GM12878 (cell line): Measurements from ENCODE around the gene SPCS1. TPM values are rescaled to one million over a fixed set of nuclear protein-coding genes. Genes with fewer than 3 reads are reported as not detected.
A peak's percentile ranks its signal among the peaks of the same experiment; 100 is the strongest.

Source experiments
- ATAC-seq: fragments of 200-7000 bp; cut with Tn5 transposase; 3 replicates; pipeline ENCODE4 v1.9.1; 2020; ENCODE audit warnings: mild to moderate bottlenecking, moderate library complexity
- BruUV-seq: library from RNA; stranded (reverse); fragments of 400-500 nt; replicated peaks from 2 replicates; lab custom pipeline; 2021; lab: Mats Ljungman, UMichigan
- CTCF ChIA-PET: fragments of 300-600 bp; sonication (Branson Sonifier 250); formaldehyde crosslinking; extraction: SDS; loops from one replicate; lab custom pipeline; 2021; ENCODE audit warnings: inconsistent platforms; lab: Yijun Ruan, JAX
- POLR2A ChIA-PET: fragments of 350-600 bp; formaldehyde crosslinking; extraction: SDS; loops from one replicate; lab custom pipeline; 2021; ENCODE audit warnings: inconsistent platforms; lab: Charles Lee
- RAD21 ChIA-PET: fragments of 300-600 bp; sonication (Branson Sonifier 250); formaldehyde crosslinking; loops from one replicate; lab custom pipeline; 2023; ENCODE audit warnings: antibody characterized with exemption; ENCODE audit not compliant: unreplicated experiment; lab: Charles Lee
- SMC1A ChIA-PET: fragments of 300-600 bp; sonication (Branson Sonifier 250); formaldehyde crosslinking; loops from one replicate; lab custom pipeline; 2023; ENCODE audit not compliant: unreplicated experiment, uncharacterized antibody; lab: Charles Lee
- DNase-seq: peaks from one replicate; pipeline ENCODE4 v3.0.0-alpha.2; 2011; ENCODE audit warnings: low read depth, low spot score
- FAIRE-seq: peaks from 3 replicates; lab custom pipeline; 2011; peaks lifted over from hg19 to GRCh38; lab: Jason Lieb, UNC
- H2AFZ ChIP-seq: 2 replicates; pipeline ENCODE4 v1.6.0; 2011; ENCODE audit warnings: low read depth, low read length, control low read depth; ENCODE audit not compliant: control insufficient read depth
- H3K27ac ChIP-seq: 2 replicates; pipeline ENCODE4 v1.5.1; 2011; ENCODE audit warnings: control low read depth; ENCODE audit not compliant: control insufficient read depth, insufficient read depth
- H3K27me3 ChIP-seq, 2 experiments: replicated peaks in 1 of 2; 2 replicates each; pipeline versions ENCODE4 v1.6.0 to v1.6.1; 2011; ENCODE audit warnings: low read length in 1 of 2; ENCODE audit not compliant: control insufficient read depth in 2 of 2, insufficient read depth in 2 of 2
- H3K36me3 ChIP-seq, 2 experiments: 2 replicates each; pipeline ENCODE4 v1.5.1; 2011; ENCODE audit warnings: low read length in 1 of 2; ENCODE audit not compliant: control insufficient read depth in 2 of 2, insufficient read depth in 2 of 2
- H3K4me1 ChIP-seq: 2 replicates; pipeline ENCODE4 v1.6.1; 2011; ENCODE audit warnings: mild to moderate bottlenecking, low read length, moderate library complexity, mixed read lengths; ENCODE audit not compliant: control insufficient read depth, insufficient read depth
- H3K4me2 ChIP-seq: 2 replicates; pipeline ENCODE4 v1.6.0; 2011; ENCODE audit warnings: control low read depth; ENCODE audit not compliant: control insufficient read depth, insufficient read depth
- H3K4me3 ChIP-seq: fragments of 200-600 bp; sonication (generic); 2 replicates; pipeline ENCODE4 v1.5.1; 2016
- H3K79me2 ChIP-seq: 2 replicates; pipeline ENCODE4 v1.6.0; 2011; ENCODE audit warnings: low read length; ENCODE audit not compliant: control insufficient read depth, insufficient read depth
- H3K9ac ChIP-seq: 2 replicates; pipeline ENCODE4 v1.8.0; 2011; ENCODE audit warnings: low read length, control low read depth, mixed read lengths; ENCODE audit not compliant: control insufficient read depth, insufficient read depth
- H3K9me3 ChIP-seq: replicated peaks from 3 replicates; pipeline ENCODE4 v1.5.1; 2011; ENCODE audit warnings: mild to moderate bottlenecking, low read length; ENCODE audit not compliant: control insufficient read depth, insufficient read depth
- H4K20me1 ChIP-seq: 2 replicates; pipeline ENCODE4 v1.6.0; 2011; ENCODE audit not compliant: control insufficient read depth, insufficient read depth
- PML ChIP-seq: IDR thresholded peaks from 2 replicates; pipeline ENCODE4 v1.6.1; 2012; ENCODE audit warnings: low read length, inconsistent platforms
- ZNF274 ChIP-seq: IDR thresholded peaks from one replicate; pipeline ENCODE4 v1.8.0; 2011; ENCODE audit not compliant: insufficient read length, insufficient read depth
- WGBS: methylation state at CpG from one replicate; pipeline ENCODE4 v1.1.6; 2016; ENCODE audit warnings: low lambda C conversion rate; ENCODE audit not compliant: insufficient replicate concordance, insufficient coverage; ENCODE audit errors: missing lambda C conversion rate; 5-methylcytosine and 5-hydroxymethylcytosine counted together
- in situ Hi-C: fragments of 300-500 bp; cut with MboI; formaldehyde crosslinking; loops from 9 replicates; pipeline ENCODE4 v1.14.3; 2018; ENCODE audit warnings: mixed read lengths
- intact Hi-C: fragments of 100-400 bp; cut with micrococcal nuclease; formaldehyde crosslinking; loops from one replicate; pipeline ENCODE4 v1.14.2; 2022; ENCODE audit not compliant: unreplicated experiment
- polyA plus RNA-seq, 11 experiments: library from polyadenylated mRNA; depleted of rRNA in 4 of 11; unstranded in 6 of 11; stranded (reverse) in 5 of 11; fragments of >200 nt; fragmentation: Nextera tagmentation in 4 of 11; fragmentation: Illumina TruSeq in 1 of 11; extraction: Ambion mirVana in 4 of 11; extraction: Trizol in 1 of 11; gene quantifications; 1 replicate in 1 of 11; 2 replicates in 10 of 11; pipeline versions ENCODE4 v1.2.1 to v1.2.3, GENCODE V29; 2011 to 2016; ENCODE audit warnings: inconsistent platforms in 2 of 11, missing spikeins in 2 of 11, low read depth in 1 of 11
- total RNA-seq, 4 experiments: library from RNA; depleted of rRNA in 3 of 4; stranded (reverse); fragments of >200 nt in 3 of 4; fragmentation: Illumina TruSeq in 1 of 4; extraction: Trizol in 1 of 4; gene quantifications; 2 replicates each; pipeline versions ENCODE4 v1.2.1 to v1.2.3, GENCODE V29; 2013 to 2021
- TF ChIP-seq, protein P1 (sequence below): IDR thresholded peaks from 2 replicates; pipeline ENCODE4 v1.6.1; 2011; ENCODE audit warnings: mild to moderate bottlenecking, low read depth, low read length, moderate library complexity; ENCODE audit not compliant: insufficient replicate concordance
- TF ChIP-seq, protein P2 (sequence below): fragments of 450-650 bp; IDR thresholded peaks from 2 replicates; pipeline ENCODE4 v1.6.1; 2017; ENCODE audit warnings: mild to moderate bottlenecking, moderate library complexity
- TF ChIP-seq, protein P3 (sequence below): fragments of 450-650 bp; IDR thresholded peaks from 2 replicates; pipeline ENCODE4 v1.6.1; 2016; ENCODE audit warnings: mild to moderate bottlenecking, moderate library complexity, borderline replicate concordance
- TF ChIP-seq, protein P4 (sequence below), 3 experiments: IDR thresholded peaks in 2 of 3; conservative IDR thresholded peaks in 1 of 3; 2 replicates each; pipeline ENCODE4 v1.5.1; 2011; ENCODE audit warnings: low read depth in 3 of 3, low read length in 3 of 3, mild to moderate bottlenecking in 3 of 3, control low read depth in 2 of 3, moderate library complexity in 2 of 3, inconsistent platforms in 1 of 3, mixed read lengths in 1 of 3; ENCODE audit not compliant: control insufficient read depth in 2 of 3, insufficient read depth in 1 of 3; ENCODE audit errors: extremely low read depth in 1 of 3

The SPCS1 gene
- total and polyA plus RNA-seq, 10 of the 15 experiments (the other 5 are each of a cell fraction or from before 2014, with no cell fraction given), result 107 to 994 (median 233) TPM

DNA sequence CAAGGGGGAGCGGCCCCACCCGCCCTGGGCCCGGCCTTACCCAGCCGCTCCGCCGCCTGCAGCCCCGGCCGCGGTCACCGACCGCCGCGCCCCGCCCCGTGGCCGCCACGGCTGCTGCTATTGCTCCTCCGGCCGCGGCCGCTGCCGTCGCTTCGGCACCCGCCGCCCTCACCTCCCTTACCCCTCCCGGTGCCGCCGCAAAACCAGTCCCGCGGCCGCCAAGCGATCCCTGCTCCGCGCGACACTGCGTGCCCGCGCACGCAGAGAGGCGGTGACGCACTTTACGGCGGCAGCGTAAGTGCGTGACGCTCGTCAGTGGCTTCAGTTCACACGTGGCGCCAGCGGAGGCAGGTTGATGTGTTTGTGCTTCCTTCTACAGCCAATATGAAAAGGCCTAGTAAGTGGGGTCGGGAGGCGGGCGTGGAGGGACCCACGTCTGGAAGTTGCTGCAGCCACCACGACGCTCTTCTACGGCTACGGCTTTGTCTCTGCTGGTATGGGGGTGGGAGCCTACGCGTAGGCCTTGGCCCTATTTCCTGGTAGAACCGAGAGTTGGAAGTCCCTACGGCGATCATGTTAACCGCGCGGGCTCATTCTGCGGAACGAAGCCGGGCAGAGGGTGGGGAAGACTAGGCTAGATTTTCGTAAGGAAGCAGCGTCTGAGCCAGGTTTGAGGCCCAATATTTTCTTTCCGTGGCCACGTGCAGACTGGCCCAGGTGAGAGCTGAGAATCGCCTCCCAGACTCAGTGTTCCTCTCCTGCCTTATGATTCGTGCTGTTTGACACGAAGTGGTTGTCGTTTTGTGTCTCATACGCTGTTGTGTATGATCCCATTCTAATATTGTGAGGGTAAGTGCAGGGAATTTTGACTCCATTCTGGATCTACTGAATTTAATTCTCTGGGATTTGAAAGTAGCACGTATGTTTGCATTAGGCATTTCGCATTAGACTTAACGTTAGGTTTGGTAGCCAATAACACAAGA lies 19.9 kb upstream of the SPCS1 start, which contains the start of the genes GNL3 and PBRM1:
Gene GNL3, plus strand, starts transcription at position 324 of the 983 bp plus-strand sequence. Its CDS starts 61 bp downstream, at position 385.
Gene PBRM1, minus strand, starts transcription at position 205 of the 983 bp plus-strand sequence.
- ChIA-PET RAD21 (interaction anchor here (0.8 to 1.4 kb wide), 4 partner anchors 11 to 150 kb away, joined by 3 to 4 read pairs (median 3); partner anchors contain the start of gene UQCC5), SMC1A (interaction anchor here (1.0 to 1.9 kb wide), 5 partner anchors 11 to 83 kb away, joined by 3 to 8 read pairs (median 4); no protein-coding TSS in a partner anchor), CTCF (interaction anchor here (1.0 to 1.2 kb wide), 2 partner anchors 11 to 113 kb away, joined by 3 read pairs; no protein-coding TSS in a partner anchor), POLR2A (interaction anchor here (0.5 to 4.1 kb wide), 9 partner anchors 11 to 150 kb away, joined by 3 to 20 read pairs (median 5); partner anchors contain the start of genes GLT8D1, SPCS1 and UQCC5)
- peak; percentile 74 for ATAC-seq
- Histone ChIP-seq H3K27me3 (no peaks in the 10 kb centered on the region), H3K4me1 (peaks cover 30% of the 10 kb centered on the region), H3K9me3 (no peaks in the 10 kb centered on the region), H3K4me3 (peak within 1 kb of the TSS; percentile 91), H3K4me2 (peak within 1 kb of the TSS; percentile 95), H3K79me2 (peaks cover 93% of the 10 kb centered on the region), H2AFZ (peak within 1 kb of the TSS; percentile 67), H3K36me3 (peaks cover 10 to 38% of the 10 kb centered on the region in 2 experiments), H4K20me1 (no peaks in the 10 kb centered on the region), H3K9ac (peak within 1 kb of the TSS; percentile 98), H3K27ac (peak within 1 kb of the TSS; percentile 90)
- 1% methylated on average over 59 of the region's 82 CpGs for WGBS
- in situ Hi-C loops (no loop called here), intact Hi-C loops (loop anchor here (1.0 to 10.0 kb wide), 3 partner anchors 15 to 231 kb away; partner anchors contain the start of genes GLT8D1, NISCH and TNNC1)
- peak; percentile 23 for FAIRE-seq
- DNase-seq, result peak; percentile 82
- TSS peak; percentile 67 for BruUV-seq
- TF ChIP-seq, protein P1, sequence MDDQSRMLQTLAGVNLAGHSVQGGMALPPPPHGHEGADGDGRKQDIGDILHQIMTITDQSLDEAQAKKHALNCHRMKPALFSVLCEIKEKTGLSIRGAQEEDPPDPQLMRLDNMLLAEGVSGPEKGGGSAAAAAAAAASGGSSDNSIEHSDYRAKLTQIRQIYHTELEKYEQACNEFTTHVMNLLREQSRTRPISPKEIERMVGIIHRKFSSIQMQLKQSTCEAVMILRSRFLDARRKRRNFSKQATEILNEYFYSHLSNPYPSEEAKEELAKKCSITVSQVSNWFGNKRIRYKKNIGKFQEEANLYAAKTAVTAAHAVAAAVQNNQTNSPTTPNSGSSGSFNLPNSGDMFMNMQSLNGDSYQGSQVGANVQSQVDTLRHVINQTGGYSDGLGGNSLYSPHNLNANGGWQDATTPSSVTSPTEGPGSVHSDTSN, result no peak
- no peak for TF ChIP-seq ZNF274
- TF ChIP-seq, protein P2, sequence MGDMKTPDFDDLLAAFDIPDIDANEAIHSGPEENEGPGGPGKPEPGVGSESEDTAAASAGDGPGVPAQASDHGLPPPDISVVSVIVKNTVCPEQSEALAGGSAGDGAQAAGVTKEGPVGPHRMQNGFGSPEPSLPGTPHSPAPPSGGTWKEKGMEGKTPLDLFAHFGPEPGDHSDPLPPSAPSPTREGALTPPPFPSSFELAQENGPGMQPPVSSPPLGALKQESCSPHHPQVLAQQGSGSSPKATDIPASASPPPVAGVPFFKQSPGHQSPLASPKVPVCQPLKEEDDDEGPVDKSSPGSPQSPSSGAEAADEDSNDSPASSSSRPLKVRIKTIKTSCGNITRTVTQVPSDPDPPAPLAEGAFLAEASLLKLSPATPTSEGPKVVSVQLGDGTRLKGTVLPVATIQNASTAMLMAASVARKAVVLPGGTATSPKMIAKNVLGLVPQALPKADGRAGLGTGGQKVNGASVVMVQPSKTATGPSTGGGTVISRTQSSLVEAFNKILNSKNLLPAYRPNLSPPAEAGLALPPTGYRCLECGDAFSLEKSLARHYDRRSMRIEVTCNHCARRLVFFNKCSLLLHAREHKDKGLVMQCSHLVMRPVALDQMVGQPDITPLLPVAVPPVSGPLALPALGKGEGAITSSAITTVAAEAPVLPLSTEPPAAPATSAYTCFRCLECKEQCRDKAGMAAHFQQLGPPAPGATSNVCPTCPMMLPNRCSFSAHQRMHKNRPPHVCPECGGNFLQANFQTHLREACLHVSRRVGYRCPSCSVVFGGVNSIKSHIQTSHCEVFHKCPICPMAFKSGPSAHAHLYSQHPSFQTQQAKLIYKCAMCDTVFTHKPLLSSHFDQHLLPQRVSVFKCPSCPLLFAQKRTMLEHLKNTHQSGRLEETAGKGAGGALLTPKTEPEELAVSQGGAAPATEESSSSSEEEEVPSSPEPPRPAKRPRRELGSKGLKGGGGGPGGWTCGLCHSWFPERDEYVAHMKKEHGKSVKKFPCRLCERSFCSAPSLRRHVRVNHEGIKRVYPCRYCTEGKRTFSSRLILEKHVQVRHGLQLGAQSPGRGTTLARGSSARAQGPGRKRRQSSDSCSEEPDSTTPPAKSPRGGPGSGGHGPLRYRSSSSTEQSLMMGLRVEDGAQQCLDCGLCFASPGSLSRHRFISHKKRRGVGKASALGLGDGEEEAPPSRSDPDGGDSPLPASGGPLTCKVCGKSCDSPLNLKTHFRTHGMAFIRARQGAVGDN, result peak; percentile 96
- TF ChIP-seq PML, result peak; percentile 76
- TF ChIP-seq, protein P3, sequence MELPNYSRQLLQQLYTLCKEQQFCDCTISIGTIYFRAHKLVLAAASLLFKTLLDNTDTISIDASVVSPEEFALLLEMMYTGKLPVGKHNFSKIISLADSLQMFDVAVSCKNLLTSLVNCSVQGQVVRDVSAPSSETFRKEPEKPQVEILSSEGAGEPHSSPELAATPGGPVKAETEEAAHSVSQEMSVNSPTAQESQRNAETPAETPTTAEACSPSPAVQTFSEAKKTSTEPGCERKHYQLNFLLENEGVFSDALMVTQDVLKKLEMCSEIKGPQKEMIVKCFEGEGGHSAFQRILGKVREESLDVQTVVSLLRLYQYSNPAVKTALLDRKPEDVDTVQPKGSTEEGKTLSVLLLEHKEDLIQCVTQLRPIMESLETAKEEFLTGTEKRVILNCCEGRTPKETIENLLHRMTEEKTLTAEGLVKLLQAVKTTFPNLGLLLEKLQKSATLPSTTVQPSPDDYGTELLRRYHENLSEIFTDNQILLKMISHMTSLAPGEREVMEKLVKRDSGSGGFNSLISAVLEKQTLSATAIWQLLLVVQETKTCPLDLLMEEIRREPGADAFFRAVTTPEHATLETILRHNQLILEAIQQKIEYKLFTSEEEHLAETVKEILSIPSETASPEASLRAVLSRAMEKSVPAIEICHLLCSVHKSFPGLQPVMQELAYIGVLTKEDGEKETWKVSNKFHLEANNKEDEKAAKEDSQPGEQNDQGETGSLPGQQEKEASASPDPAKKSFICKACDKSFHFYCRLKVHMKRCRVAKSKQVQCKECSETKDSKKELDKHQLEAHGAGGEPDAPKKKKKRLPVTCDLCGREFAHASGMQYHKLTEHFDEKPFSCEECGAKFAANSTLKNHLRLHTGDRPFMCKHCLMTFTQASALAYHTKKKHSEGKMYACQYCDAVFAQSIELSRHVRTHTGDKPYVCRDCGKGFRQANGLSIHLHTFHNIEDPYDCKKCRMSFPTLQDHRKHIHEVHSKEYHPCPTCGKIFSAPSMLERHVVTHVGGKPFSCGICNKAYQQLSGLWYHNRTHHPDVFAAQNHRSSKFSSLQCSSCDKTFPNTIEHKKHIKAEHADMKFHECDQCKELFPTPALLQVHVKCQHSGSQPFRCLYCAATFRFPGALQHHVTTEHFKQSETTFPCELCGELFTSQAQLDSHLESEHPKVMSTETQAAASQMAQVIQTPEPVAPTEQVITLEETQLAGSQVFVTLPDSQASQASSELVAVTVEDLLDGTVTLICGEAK, result no peak
- TF ChIP-seq, protein P4, sequence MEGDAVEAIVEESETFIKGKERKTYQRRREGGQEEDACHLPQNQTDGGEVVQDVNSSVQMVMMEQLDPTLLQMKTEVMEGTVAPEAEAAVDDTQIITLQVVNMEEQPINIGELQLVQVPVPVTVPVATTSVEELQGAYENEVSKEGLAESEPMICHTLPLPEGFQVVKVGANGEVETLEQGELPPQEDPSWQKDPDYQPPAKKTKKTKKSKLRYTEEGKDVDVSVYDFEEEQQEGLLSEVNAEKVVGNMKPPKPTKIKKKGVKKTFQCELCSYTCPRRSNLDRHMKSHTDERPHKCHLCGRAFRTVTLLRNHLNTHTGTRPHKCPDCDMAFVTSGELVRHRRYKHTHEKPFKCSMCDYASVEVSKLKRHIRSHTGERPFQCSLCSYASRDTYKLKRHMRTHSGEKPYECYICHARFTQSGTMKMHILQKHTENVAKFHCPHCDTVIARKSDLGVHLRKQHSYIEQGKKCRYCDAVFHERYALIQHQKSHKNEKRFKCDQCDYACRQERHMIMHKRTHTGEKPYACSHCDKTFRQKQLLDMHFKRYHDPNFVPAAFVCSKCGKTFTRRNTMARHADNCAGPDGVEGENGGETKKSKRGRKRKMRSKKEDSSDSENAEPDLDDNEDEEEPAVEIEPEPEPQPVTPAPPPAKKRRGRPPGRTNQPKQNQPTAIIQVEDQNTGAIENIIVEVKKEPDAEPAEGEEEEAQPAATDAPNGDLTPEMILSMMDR (IDR thresholded peaks at IDR 0.05 in 2 of 3, conservative IDR thresholded peaks at IDR 0.05 in 1 of 3; ENCODE audit: control insufficient read depth in 2 of 3, extremely low read depth in 1 of 3, insufficient read depth in 1 of 3, low read depth in 3 of 3, low read length in 3 of 3), result no peak
